ENCODE data around the gene GDF10. TPM values are rescaled to one million over a fixed set of nuclear protein-coding genes. Genes with fewer than 3 reads are reported as not detected.

Gene GDF10
- total RNA-seq, 1 donor from 2014 or later = not detected

DNA sequence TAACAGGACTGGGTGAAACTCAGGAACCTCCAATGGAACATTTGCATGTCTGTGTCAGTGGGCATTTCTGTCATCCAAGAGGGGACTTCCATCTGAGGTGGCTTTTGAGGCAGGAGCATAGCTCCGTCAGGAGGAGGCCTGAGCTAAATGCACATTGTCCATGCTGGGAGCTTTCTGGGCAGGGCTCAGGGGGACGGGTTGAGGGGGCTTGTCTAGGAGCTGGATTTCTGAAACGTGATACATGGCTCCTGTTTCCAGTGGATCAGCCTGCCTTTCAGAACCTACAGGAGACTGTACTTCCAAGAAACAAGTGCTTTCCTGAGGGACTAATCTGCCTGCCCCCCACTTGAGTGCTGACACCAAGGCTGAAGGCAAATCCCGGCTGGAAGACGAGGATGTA, 40.5 kb upstream of the GDF10 start:
- TF ChIP-seq, protein P1, sequence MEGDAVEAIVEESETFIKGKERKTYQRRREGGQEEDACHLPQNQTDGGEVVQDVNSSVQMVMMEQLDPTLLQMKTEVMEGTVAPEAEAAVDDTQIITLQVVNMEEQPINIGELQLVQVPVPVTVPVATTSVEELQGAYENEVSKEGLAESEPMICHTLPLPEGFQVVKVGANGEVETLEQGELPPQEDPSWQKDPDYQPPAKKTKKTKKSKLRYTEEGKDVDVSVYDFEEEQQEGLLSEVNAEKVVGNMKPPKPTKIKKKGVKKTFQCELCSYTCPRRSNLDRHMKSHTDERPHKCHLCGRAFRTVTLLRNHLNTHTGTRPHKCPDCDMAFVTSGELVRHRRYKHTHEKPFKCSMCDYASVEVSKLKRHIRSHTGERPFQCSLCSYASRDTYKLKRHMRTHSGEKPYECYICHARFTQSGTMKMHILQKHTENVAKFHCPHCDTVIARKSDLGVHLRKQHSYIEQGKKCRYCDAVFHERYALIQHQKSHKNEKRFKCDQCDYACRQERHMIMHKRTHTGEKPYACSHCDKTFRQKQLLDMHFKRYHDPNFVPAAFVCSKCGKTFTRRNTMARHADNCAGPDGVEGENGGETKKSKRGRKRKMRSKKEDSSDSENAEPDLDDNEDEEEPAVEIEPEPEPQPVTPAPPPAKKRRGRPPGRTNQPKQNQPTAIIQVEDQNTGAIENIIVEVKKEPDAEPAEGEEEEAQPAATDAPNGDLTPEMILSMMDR (IDR thresholded peaks at IDR 0.05; ENCODE audit: insufficient read depth, low read length, severe bottlenecking) = no peak
- no peak overlapping the region for H3K4me3 ChIP-seq (ENCODE audit: low read depth, low read length)
- H3K27me3 ChIP-seq (ENCODE audit: control insufficient read depth, insufficient read depth, low read length) = no peaks in the 10 kb centered on the region
- DNase-seq (ENCODE audit: low read depth) (no peak), FAIRE-seq (no peak)
- H3K36me3 ChIP-seq (ENCODE audit: control insufficient read depth, insufficient read depth, low read length) = no peaks in the 10 kb centered on the region

- FAIRE-seq (no peak), DNase-seq (ENCODE audit: low read depth) (no peak)
- Histone ChIP-seq H3K36me3 (ENCODE audit: control insufficient read depth, insufficient read depth, low read length) (no peaks in the 10 kb centered on the region), H3K27me3 (ENCODE audit: control insufficient read depth, insufficient read depth, low read length) (no peaks in the 10 kb centered on the region), H3K4me3 (ENCODE audit: low read depth, low read length) (no peak overlapping the region)
- TF ChIP-seq, protein P1 (IDR thresholded peaks at IDR 0.05; ENCODE audit: insufficient read depth, low read length, severe bottlenecking) = no peak
Measured at GRCh38 chr10:47260505-47261111, 39.4 kb upstream of the GDF10 start.

- no peak for DNase-seq (ENCODE audit: low read depth)
- Histone ChIP-seq H3K36me3 (ENCODE audit: control insufficient read depth, insufficient read depth, low read length) (no peaks in the 10 kb centered on the region), H3K4me3 (ENCODE audit: low read depth, low read length) (no peak overlapping the region), H3K27me3 (ENCODE audit: control insufficient read depth, insufficient read depth, low read length) (no peaks in the 10 kb centered on the region)
- TF ChIP-seq, protein P1 (IDR thresholded peaks at IDR 0.05; ENCODE audit: insufficient read depth, low read length, severe bottlenecking) = no peak
- no peak for FAIRE-seq
Measured at GRCh38 chr10:47261121-47261520, 38.9 kb upstream of the GDF10 start.

DNA sequence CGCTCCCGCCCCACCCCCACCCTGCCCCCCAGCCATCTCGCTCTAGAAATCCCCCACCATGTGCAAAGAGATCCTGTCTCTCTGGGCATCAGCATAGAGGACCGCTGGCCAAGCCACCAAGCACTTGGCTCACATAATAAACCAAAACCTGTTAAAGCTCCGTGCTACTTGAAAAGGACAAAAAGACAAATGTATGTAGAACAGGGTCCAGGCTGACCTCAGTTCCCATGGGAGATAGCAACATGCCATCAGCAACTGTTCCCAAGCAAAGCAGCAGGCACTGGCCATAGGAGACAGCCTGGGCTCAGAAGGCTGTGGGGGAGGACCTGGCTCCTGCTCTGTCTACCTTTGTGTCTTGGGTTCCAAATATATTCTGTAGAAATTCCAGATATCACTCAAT, 38.4 kb upstream of the GDF10 start:
- H3K27me3 ChIP-seq (ENCODE audit: control insufficient read depth, insufficient read depth, low read length) = no peaks in the 10 kb centered on the region
- FAIRE-seq (no peak), DNase-seq (ENCODE audit: low read depth) (no peak)
- TF ChIP-seq, protein P1 (IDR thresholded peaks at IDR 0.05; ENCODE audit: insufficient read depth, low read length, severe bottlenecking) = no peak
- H3K36me3 ChIP-seq (ENCODE audit: control insufficient read depth, insufficient read depth, low read length) = no peaks in the 10 kb centered on the region
- no peak overlapping the region for H3K4me3 ChIP-seq (ENCODE audit: low read depth, low read length)

- TF ChIP-seq, protein P1 (IDR thresholded peaks at IDR 0.05; ENCODE audit: insufficient read depth, low read length, severe bottlenecking) = no peak
- no peak for FAIRE-seq
- Histone ChIP-seq H3K36me3 (ENCODE audit: control insufficient read depth, insufficient read depth, low read length) (no peaks in the 10 kb centered on the region), H3K4me3 (ENCODE audit: low read depth, low read length) (no peak overlapping the region), H3K27me3 (ENCODE audit: control insufficient read depth, insufficient read depth, low read length) (no peaks in the 10 kb centered on the region)
- no peak for DNase-seq (ENCODE audit: low read depth)
Measured at GRCh38 chr10:47262606-47263533, 37.1 kb upstream of the GDF10 start.
